GM19099 (cell line): ENCODE results near the gene VTI1A.

ENCODE experiments used
- POLR2A ChIP-seq: IDR thresholded peaks from 3 replicates; pipeline ENCODE4 v1.6.1; 2011; ENCODE audit warnings: low read depth; ENCODE audit not compliant: insufficient read length; ENCODE audit errors: extremely low read depth

VTI1A gene

GRCh38 chr10:112857493-112857892, 410.5 kb downstream of the VTI1A start:
- TF ChIP-seq POLR2A: no peak

GRCh38 chr10:112858986-112859651, 412.1 kb downstream of the VTI1A start:
- TF ChIP-seq POLR2A: no peak

- TF ChIP-seq POLR2A: no peak
These were observed 412.8 kb downstream of the VTI1A start for GRCh38 chr10:112859793-112860192.
